B cell (primary cell): ENCODE measurements around the gene CPNE9. TPM values are rescaled to one million over a fixed set of nuclear protein-coding genes. Genes with fewer than 3 reads are reported as not detected.

ENCODE experiments used
- ATAC-seq: fragments of 200-7000 bp; cut with Tn5 transposase; one replicate; pipeline ENCODE4 v1.10.0; 2021; ENCODE audit warnings: low read depth, mild to moderate bottlenecking, moderate number of reproducible peaks, moderate library complexity
- CTCF ChIA-PET: fragments of 350-600 bp; sonication (Branson Sonifier 250); formaldehyde crosslinking; loops from one replicate; lab custom pipeline; 2021; ENCODE audit warnings: antibody characterized with exemption, inconsistent platforms; lab: Charles Lee
- POLR2A ChIA-PET: fragments of 350-600 bp; sonication (Branson Sonifier 250); formaldehyde crosslinking; loops from one replicate; lab custom pipeline; 2021; ENCODE audit warnings: antibody characterized with exemption; lab: Charles Lee
- DNase-seq: peaks from one replicate; pipeline ENCODE4 v3.0.0; 2013
- H2AFZ ChIP-seq: 2 replicates; pipeline ENCODE4 v1.6.1; 2012; ENCODE audit warnings: mild to moderate bottlenecking, low read depth, low read length; ENCODE audit not compliant: insufficient read depth, poor library complexity, severe bottlenecking
- H3K27ac ChIP-seq, 2 donors: 1 replicate in 1 of 2; 2 replicates in 1 of 2; pipeline ENCODE4 v1.5.1; 2012 to 2013; ENCODE audit warnings: low read length in 2 of 2, mild to moderate bottlenecking in 2 of 2, moderate library complexity in 1 of 2
- H3K27me3 ChIP-seq, 4 experiments: fragments of 200-600 bp in 1 of 4; sonication (generic) in 1 of 4; replicated peaks in 1 of 4; 1 replicate in 2 of 4; 2 replicates in 2 of 4; pipeline versions ENCODE4 v1.6.1 to v1.7.0; 2013 to 2016; ENCODE audit warnings: low read length in 3 of 4, mild to moderate bottlenecking in 2 of 4, mixed read lengths in 1 of 4, moderate library complexity in 1 of 4; ENCODE audit not compliant: insufficient read depth in 4 of 4, control insufficient read depth in 3 of 4; ENCODE audit errors: control extremely low read depth in 1 of 4
- H3K36me3 ChIP-seq, 2 experiments: replicated peaks in 1 of 2; 1 replicate in 1 of 2; 2 replicates in 1 of 2; pipeline versions ENCODE4 v1.6.1 to v1.7.1; 2013; ENCODE audit warnings: low read length in 1 of 2; ENCODE audit not compliant: insufficient read depth in 2 of 2, control insufficient read depth in 1 of 2; ENCODE audit errors: control extremely low read depth in 1 of 2, extremely low read depth in 1 of 2
- H3K4me1 ChIP-seq, 2 donors: fragments of 200-600 bp in 1 of 2; sonication (generic) in 1 of 2; 1 replicate in 1 of 2; 2 replicates in 1 of 2; pipeline versions ENCODE4 v1.5.1 to v1.6.1; 2013 to 2017; ENCODE audit warnings: low read length in 2 of 2; ENCODE audit not compliant: control insufficient read depth in 2 of 2, insufficient read depth in 2 of 2
- H3K4me2 ChIP-seq: replicated peaks from 2 replicates; pipeline ENCODE3; 2012; ENCODE audit warnings: mild to moderate bottlenecking, low read depth, low read length; ENCODE audit not compliant: poor library complexity, severe bottlenecking
- H3K4me3 ChIP-seq, 5 experiments: fragments of 200-600 bp in 1 of 5; sonication (generic) in 1 of 5; 1 replicate in 3 of 5; 2 replicates in 2 of 5; pipeline versions ENCODE4 v1.5.1 to v1.7.0; 2011 to 2016; ENCODE audit warnings: low read length in 4 of 5, mild to moderate bottlenecking in 4 of 5, low read depth in 2 of 5, control low read depth in 1 of 5, moderate library complexity in 1 of 5; ENCODE audit not compliant: insufficient read depth in 1 of 5; ENCODE audit errors: control extremely low read depth in 1 of 5, extremely low read depth in 1 of 5
- H3K79me2 ChIP-seq: fragments of 200-600 bp; sonication (generic); one replicate; pipeline ENCODE4 v1.6.0; 2016; ENCODE audit warnings: low read length; ENCODE audit not compliant: control insufficient read depth, insufficient read depth
- H3K9ac ChIP-seq: fragments of 200-600 bp; sonication (generic); 2 replicates; pipeline ENCODE4 v1.6.1; 2017; ENCODE audit warnings: mild to moderate bottlenecking, low read length, moderate library complexity
- H3K9me3 ChIP-seq, 3 donors: one replicate each; pipeline versions ENCODE4 v1.6.1 to v1.7.1; 2013; ENCODE audit warnings: low read length in 2 of 3; ENCODE audit not compliant: control insufficient read depth in 2 of 3, insufficient read depth in 1 of 3; ENCODE audit errors: control extremely low read depth in 1 of 3
- H4K20me1 ChIP-seq: 2 replicates; pipeline ENCODE4 v1.6.0; 2012; ENCODE audit warnings: mild to moderate bottlenecking, low read length; ENCODE audit not compliant: insufficient read depth, control insufficient read depth, poor library complexity, severe bottlenecking
- H3K27ac Mint-ChIP-seq: one replicate; pipeline ENCODE4 v1.8.0; 2021; ENCODE audit warnings: mixed read lengths
- H3K27me3 Mint-ChIP-seq: one replicate; pipeline ENCODE4 v1.8.0; 2021; ENCODE audit warnings: mixed read lengths
- H3K4me1 Mint-ChIP-seq: one replicate; pipeline ENCODE4 v1.8.0; 2021; ENCODE audit warnings: mixed read lengths
- H3K4me3 Mint-ChIP-seq: one replicate; pipeline ENCODE4 v1.8.0; 2021; ENCODE audit warnings: mixed read lengths
- H3K9me3 Mint-ChIP-seq: one replicate; pipeline ENCODE4 v1.8.0; 2022; ENCODE audit warnings: mixed read lengths; ENCODE audit not compliant: insufficient read depth
- CTCF ChIP-seq: fragments of 200-600 bp; IDR thresholded peaks from one replicate; pipeline ENCODE4 v1.8.0; 2022; ENCODE audit warnings: antibody characterized with exemption, mild to moderate bottlenecking
- EZH2 ChIP-seq: IDR thresholded peaks from 2 replicates; pipeline ENCODE4 v1.6.1; 2012; ENCODE audit warnings: borderline replicate concordance, low read depth, mild to moderate bottlenecking, moderate library complexity, low read length; ENCODE audit not compliant: insufficient read depth, poor library complexity, severe bottlenecking
- WGBS: methylation state at CpG from one replicate; pipeline ENCODE4 v1.1.5; 2013; ENCODE audit warnings: missing lambda C conversion rate; ENCODE audit not compliant: insufficient coverage; 5-methylcytosine and 5-hydroxymethylcytosine counted together
- intact Hi-C: fragments of 100-400 bp; cut with micrococcal nuclease; formaldehyde crosslinking; loops from one replicate; pipeline ENCODE4 v1.10.0; 2022
- polyA plus RNA-seq: library from polyadenylated mRNA; depleted of rRNA; stranded (reverse); fragments of >200 nt; gene quantifications from 2 replicates; pipeline ENCODE4 v1.2.3, GENCODE V29; 2012
- total RNA-seq, 2 donors: library from RNA; stranded (reverse); fragments of 120-200 nt in 1 of 2; gene quantifications; 1 replicate in 1 of 2; 2 replicates in 1 of 2; pipeline versions ENCODE4 v1.2.3 to v1.2.4, GENCODE V29; 2013 to 2022

Gene CPNE9
- total and polyA plus RNA-seq, 2 donors (not counting 1 experiment from before 2014, with no cell fraction given) = 0.30 to 0.37 TPM

DNA sequence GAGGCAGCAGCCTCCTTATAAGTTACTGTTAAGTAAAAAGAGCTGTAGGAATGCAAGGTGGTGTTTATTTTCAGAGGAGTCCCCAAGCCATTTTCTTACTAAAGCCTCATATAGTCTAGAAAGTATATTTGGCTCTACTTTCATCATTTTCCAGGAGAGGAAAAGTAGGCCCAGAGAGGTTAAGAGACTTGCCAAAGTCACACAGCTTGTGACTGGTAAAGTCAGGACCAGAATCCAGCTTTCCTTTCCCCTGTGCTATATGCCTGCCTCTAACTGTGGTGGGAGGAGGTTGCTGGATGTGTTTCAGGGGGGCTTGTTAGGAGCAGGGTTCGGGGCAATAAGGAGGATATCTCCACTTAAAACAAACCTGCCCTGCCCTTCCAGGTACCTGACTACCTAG is 38.9 kb downstream of the CPNE9 start:
- Histone ChIP-seq H3K9ac (no peak overlapping the region), H3K27me3 (no peaks in the 10 kb centered on the region), H3K4me2 (no peak overlapping the region), H3K27ac (no peak overlapping the region), H3K4me1 (no peaks in the 10 kb centered on the region), H3K9me3 (no peaks in the 10 kb centered on the region), H2AFZ (no peak overlapping the region), H3K36me3 (peaks cover 3 to 100% of the 10 kb centered on the region in 2 experiments), H4K20me1 (peaks cover 21% of the 10 kb centered on the region), H3K4me3 (no peak overlapping the region), H3K79me2 (peaks cover 5% of the 10 kb centered on the region)
- Mint-ChIP-seq H3K9me3 (no peaks in the 10 kb centered on the region), H3K4me3 (no peak overlapping the region), H3K27me3 (no peaks in the 10 kb centered on the region), H3K27ac (no peak overlapping the region), H3K4me1 (no peaks in the 10 kb centered on the region)
- TF ChIP-seq EZH2 = no peak
- TF ChIP-seq CTCF = no peak
- intact Hi-C loops = no loop called here
- ATAC-seq (no peak), DNase-seq (no peak)
- CTCF ChIA-PET = no interaction called here
- POLR2A ChIA-PET = no interaction called here
- WGBS = no CpG with 5 or more reads among the region's 1 CpG

- H3K27ac Mint-ChIP-seq = no peak overlapping the region
- WGBS = 98% methylated on average over 18 of the region's 18 CpGs
Measured at GRCh38 chr3:9743548-9743947, 39.9 kb downstream of the CPNE9 start.

More at GRCh38 chr3:9743548-9743947, 39.9 kb downstream of the CPNE9 start:
- peaks cover 5% of the 10 kb centered on the region for H3K79me2 ChIP-seq
- no peak overlapping the region for H2AFZ ChIP-seq
- Mint-ChIP-seq H3K4me1 (peaks cover under 1% of the 10 kb centered on the region), H3K9me3 (no peaks in the 10 kb centered on the region), H3K4me3 (no peak overlapping the region), H3K27me3 (no peaks in the 10 kb centered on the region)
- no peak overlapping the region for H3K9ac ChIP-seq
- H3K27me3 ChIP-seq = no peaks in the 10 kb centered on the region
- H3K4me1 ChIP-seq = no peaks in the 10 kb centered on the region
- peaks cover 1 to 90% of the 10 kb centered on the region in 2 experiments for H3K36me3 ChIP-seq
- peaks cover 21% of the 10 kb centered on the region for H4K20me1 ChIP-seq
- DNase-seq (no peak), ATAC-seq (no peak)
- H3K4me2 ChIP-seq = no peak overlapping the region
- CTCF ChIA-PET = no interaction called here
- H3K27ac ChIP-seq = no peak overlapping the region
- POLR2A ChIA-PET = no interaction called here
- intact Hi-C loops = no loop called here
- TF ChIP-seq EZH2 (no peak), CTCF (no peak)
- H3K4me3 ChIP-seq = no peak overlapping the region
- no peaks in the 10 kb centered on the region for H3K9me3 ChIP-seq
